Measurements from ENCODE around the gene ZNF579. TPM values are rescaled to one million over a fixed set of nuclear protein-coding genes. Genes with fewer than 3 reads are reported as not detected.
A peak's percentile ranks its signal among the peaks of the same experiment; 100 is the strongest.

Gene ZNF579
- total RNA-seq, 1 experiment from 2014 or later, result 19.9 TPM

DNA sequence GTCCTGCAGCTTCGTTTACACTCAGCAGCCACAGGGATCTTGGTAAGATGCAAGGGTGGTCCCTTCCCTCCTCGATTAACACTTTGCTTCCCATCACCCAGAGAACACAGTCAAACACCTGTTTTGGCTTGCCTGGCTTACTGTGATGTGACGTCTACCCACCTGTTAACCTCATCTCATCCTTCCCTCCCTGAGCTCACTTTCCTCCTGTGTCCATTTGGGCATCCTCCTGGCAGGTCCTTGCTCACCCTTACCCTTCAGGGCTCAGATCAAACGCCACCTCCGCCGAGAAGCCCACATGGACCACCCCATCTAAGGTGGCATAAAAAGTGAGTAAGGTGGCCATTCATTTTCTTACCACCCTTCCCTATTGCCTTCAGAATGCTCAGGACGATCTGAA lies 9.5 kb upstream of the ZNF579 start:
- no peak overlapping the region for H3K14ac ChIP-seq (ENCODE audit: insufficient read depth, low read length)
- H3K4me3 Mint-ChIP-seq, result peak overlapping the region in 1 of 2 experiments; percentile 66; a peak in 3 of 5 replicates
- H3K27me3 Mint-ChIP-seq (ENCODE audit: low read depth), result peaks cover 2% of the 10 kb centered on the region; the same call in 1 of the 2 replicates
- no peak overlapping the region for H2AK5ac ChIP-seq (ENCODE audit: insufficient read length, low read length)
- no peak overlapping the region for H2BK120ac ChIP-seq (ENCODE audit: low read depth, low read length, poor library complexity, severe bottlenecking)
- WGBS (ENCODE audit: extremely low coverage, insufficient read length, low lambda C conversion rate), result no CpG with 5 or more reads among the region's 7 CpGs
- H3K9ac ChIP-seq (ENCODE audit: extremely low read depth, insufficient read length, low read length), result no peak overlapping the region
- no peak overlapping the region for H4K91ac ChIP-seq (ENCODE audit: insufficient read length, low read depth, low read length)
- H2BK20ac ChIP-seq (ENCODE audit: low read depth, low read length, poor library complexity, severe bottlenecking), result no peak overlapping the region
- no peaks in the 10 kb centered on the region for H3K79me1 ChIP-seq (ENCODE audit: insufficient read depth, low read depth, low read length, poor library complexity, severe bottlenecking)
- H2BK12ac ChIP-seq (ENCODE audit: insufficient read length, low read depth, low read length), result no peak overlapping the region
- H3K27ac Mint-ChIP-seq, result peak overlapping the region in 2 of 3 experiments; percentile 50 to 53; a peak in 3 of 7 replicates
- H3K27ac ChIP-seq (ENCODE audit: insufficient read length, low read depth, low read length), result no peak overlapping the region
- peaks cover 6 to 13% (median 8%) of the 10 kb centered on the region in 3 experiments; a peak in 6 of 7 replicates for H3K36me3 Mint-ChIP-seq (ENCODE audit: insufficient read depth in 1 of 3, low read depth in 3 of 3)
- H3K56ac ChIP-seq (ENCODE audit: insufficient read length, low read depth, low read length), result no peak overlapping the region
- TF ChIP-seq, protein P1, sequence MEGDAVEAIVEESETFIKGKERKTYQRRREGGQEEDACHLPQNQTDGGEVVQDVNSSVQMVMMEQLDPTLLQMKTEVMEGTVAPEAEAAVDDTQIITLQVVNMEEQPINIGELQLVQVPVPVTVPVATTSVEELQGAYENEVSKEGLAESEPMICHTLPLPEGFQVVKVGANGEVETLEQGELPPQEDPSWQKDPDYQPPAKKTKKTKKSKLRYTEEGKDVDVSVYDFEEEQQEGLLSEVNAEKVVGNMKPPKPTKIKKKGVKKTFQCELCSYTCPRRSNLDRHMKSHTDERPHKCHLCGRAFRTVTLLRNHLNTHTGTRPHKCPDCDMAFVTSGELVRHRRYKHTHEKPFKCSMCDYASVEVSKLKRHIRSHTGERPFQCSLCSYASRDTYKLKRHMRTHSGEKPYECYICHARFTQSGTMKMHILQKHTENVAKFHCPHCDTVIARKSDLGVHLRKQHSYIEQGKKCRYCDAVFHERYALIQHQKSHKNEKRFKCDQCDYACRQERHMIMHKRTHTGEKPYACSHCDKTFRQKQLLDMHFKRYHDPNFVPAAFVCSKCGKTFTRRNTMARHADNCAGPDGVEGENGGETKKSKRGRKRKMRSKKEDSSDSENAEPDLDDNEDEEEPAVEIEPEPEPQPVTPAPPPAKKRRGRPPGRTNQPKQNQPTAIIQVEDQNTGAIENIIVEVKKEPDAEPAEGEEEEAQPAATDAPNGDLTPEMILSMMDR (conservative IDR thresholded peaks at IDR 0.05), result no peak
- H3K4me1 Mint-ChIP-seq, result peaks cover 26 to 44% of the 10 kb centered on the region in 2 experiments
- no peak overlapping the region for H3K23ac ChIP-seq (ENCODE audit: insufficient read length, low read depth, low read length)
- no peaks in the 10 kb centered on the region for H3K9me3 ChIP-seq (ENCODE audit: control insufficient read depth, low read depth, low read length)
- H3K4ac ChIP-seq (ENCODE audit: low read depth, low read length), result no peak overlapping the region
- H2AFZ ChIP-seq (ENCODE audit: low read length), result no peak overlapping the region
- H3T11ph ChIP-seq (ENCODE audit: low read length), result no peak overlapping the region
- no peaks in the 10 kb centered on the region; a peak in 1 of 5 replicates for H3K9me3 Mint-ChIP-seq
- H3K4me2 ChIP-seq (ENCODE audit: insufficient read depth, insufficient read length, low read length), result no peak overlapping the region
- H2BK5ac ChIP-seq (ENCODE audit: insufficient read length, low read length), result no peak overlapping the region
- no peak overlapping the region for H4K5ac ChIP-seq (ENCODE audit: insufficient read length, low read depth, low read length)
- H2BK15ac ChIP-seq (ENCODE audit: low read depth, low read length), result no peak overlapping the region
- no peak overlapping the region for H3K18ac ChIP-seq (ENCODE audit: insufficient read length, low read depth, low read length)
- H3K4me1 ChIP-seq (ENCODE audit: insufficient read depth, low read length), result no peaks in the 10 kb centered on the region; the same call in 1 of the 2 replicates
- H3K79me2 ChIP-seq (ENCODE audit: insufficient read depth, low read length), result no peaks in the 10 kb centered on the region
- no peak for DNase-seq
- peaks cover 7% of the 10 kb centered on the region for H3K23me2 ChIP-seq (ENCODE audit: insufficient read length, low read depth, low read length, poor library complexity, severe bottlenecking)
- H4K20me1 ChIP-seq (ENCODE audit: control insufficient read depth, insufficient read depth, insufficient read length), result peaks cover 2% of the 10 kb centered on the region
- H3K27me3 ChIP-seq (ENCODE audit: insufficient read depth, low read length), result no peaks in the 10 kb centered on the region
- H4K8ac ChIP-seq (replicated peaks; ENCODE audit: insufficient read length, low read depth, low read length), result no peak overlapping the region

Data from H9 (cell line).